Retinal pigment epithelial cell (primary cell): Measurements from ENCODE around the gene HPN.
A peak's percentile ranks its signal among the peaks of the same experiment; 100 is the strongest.

Source experiments
- DNase-seq: peaks from one replicate; pipeline ENCODE4 v3.0.0-alpha.2; 2010; ENCODE audit warnings: low read depth
- H3K4me3 ChIP-seq: 2 replicates; pipeline ENCODE4 v1.5.1; 2011; ENCODE audit warnings: mild to moderate bottlenecking, low read length, control low read depth, moderate library complexity
- TF ChIP-seq, protein P1 (sequence below): conservative IDR thresholded peaks from 2 replicates; pipeline ENCODE4 v1.5.1; 2011; ENCODE audit warnings: low read depth, low read length, control low read depth, inconsistent platforms

Gene HPN

GRCh38 chr19:35029737-35030256, 11.7 kb upstream of the HPN start:
- TF ChIP-seq, protein P1, sequence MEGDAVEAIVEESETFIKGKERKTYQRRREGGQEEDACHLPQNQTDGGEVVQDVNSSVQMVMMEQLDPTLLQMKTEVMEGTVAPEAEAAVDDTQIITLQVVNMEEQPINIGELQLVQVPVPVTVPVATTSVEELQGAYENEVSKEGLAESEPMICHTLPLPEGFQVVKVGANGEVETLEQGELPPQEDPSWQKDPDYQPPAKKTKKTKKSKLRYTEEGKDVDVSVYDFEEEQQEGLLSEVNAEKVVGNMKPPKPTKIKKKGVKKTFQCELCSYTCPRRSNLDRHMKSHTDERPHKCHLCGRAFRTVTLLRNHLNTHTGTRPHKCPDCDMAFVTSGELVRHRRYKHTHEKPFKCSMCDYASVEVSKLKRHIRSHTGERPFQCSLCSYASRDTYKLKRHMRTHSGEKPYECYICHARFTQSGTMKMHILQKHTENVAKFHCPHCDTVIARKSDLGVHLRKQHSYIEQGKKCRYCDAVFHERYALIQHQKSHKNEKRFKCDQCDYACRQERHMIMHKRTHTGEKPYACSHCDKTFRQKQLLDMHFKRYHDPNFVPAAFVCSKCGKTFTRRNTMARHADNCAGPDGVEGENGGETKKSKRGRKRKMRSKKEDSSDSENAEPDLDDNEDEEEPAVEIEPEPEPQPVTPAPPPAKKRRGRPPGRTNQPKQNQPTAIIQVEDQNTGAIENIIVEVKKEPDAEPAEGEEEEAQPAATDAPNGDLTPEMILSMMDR: no peak
- DNase-seq: no peak
- peak overlapping the region; percentile 47 for H3K4me3 ChIP-seq

GRCh38 chr19:35030257-35031071, 11.1 kb upstream of the HPN start, which contains the start of gene SCN1B:
TSS of gene SCN1B (plus strand) at chr19:35030470. CDS start at chr19:35030821, 351 bp downstream.
- H3K4me3 ChIP-seq: peak within 1 kb of the TSS; percentile 64
- no peak for DNase-seq
- TF ChIP-seq, protein P1: no peak

DNA sequence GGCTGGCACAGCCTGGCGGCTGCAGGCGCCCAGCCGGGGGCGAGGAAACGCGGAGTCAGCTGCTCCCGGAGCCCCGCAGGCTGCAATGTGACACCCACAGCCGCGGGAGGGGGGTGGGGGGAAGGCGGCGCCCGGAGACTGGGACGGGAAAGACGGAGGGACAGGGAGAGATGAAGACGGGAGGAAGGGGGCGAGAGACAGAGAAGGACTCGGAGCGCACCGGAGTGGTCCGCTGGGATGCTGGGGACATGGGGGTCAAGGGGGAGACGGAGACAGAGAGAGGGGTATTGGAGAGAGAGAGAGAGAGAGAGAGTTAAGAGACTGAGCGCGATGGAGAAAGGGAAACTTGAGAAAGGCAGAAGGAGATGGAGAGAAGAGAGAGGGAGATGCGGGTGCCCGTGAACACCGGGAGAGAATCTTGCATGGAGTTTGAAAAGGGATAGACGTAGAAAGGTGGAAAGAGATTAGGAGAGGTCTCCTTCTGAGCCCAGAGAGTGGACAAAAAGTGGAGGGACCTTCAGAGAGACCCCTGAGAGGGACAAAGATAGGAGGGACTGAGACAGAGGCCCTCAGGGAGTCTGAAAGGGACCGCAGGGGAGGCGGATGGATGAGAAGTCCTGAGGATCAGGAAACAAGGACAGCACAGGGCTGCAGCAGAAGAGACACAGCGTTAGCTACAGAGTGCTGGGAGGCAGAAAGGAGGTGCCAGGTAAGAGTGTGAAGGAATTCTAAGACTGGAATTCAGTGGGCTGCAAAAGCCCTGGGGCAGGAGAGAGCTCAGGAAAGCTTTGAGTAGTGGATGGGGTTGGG, 10.2 kb upstream of the HPN start:
- TF ChIP-seq, protein P1: no peak
- peak overlapping the region; percentile 64 for H3K4me3 ChIP-seq
- DNase-seq: no peak

GRCh38 chr19:35032356-35032865, 9.1 kb upstream of the HPN start:
- no peak for DNase-seq
- no peak overlapping the region for H3K4me3 ChIP-seq
- TF ChIP-seq, protein P1: no peak

- DNase-seq: no peak
- no peak overlapping the region for H3K4me3 ChIP-seq
- TF ChIP-seq, protein P1: no peak
Measured at GRCh38 chr19:35033067-35034004, 8.2 kb upstream of the HPN start.

DNA sequence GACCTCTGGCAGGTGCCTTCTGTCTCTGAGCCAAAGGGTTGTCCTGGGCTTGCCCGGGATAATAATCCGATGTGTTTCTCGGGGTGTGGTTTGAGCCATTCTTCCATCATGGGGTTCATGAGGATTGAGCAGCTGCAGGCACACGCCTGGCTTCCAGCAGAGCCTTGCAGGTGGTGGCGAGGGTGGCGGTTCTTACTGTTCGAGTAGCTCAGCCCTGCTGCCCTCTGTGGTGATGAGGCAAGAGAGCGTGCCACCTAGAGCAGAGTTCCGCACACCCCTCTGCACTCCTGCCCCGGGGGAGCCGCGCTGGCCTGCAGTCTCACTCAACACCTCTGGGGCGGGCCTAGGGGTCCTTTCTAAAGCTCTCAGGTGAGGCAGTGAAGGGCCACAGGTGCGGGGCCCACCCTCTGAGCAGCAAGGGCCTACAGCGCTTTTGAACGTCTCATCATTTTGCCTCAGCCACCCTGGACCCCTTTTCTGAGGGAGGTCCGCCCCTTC, 7.5 kb upstream of the HPN start:
- TF ChIP-seq, protein P1: no peak
- DNase-seq: no peak
- no peak overlapping the region for H3K4me3 ChIP-seq
